HPDE6-E6E7 (cell line): ENCODE data around the gene KREMEN1.

Source experiments
- DNase-seq: peaks from one replicate; pipeline ENCODE4 v3.0.0; 2011; ENCODE audit warnings: missing footprints; ENCODE audit errors: extremely low spot score

The KREMEN1 gene

GRCh38 chr22:29207243-29207550 is 134.4 kb downstream of the KREMEN1 start:
- no peak for DNase-seq

- no peak for DNase-seq
Observed at GRCh38 chr22:29207562-29208501, 135.0 kb downstream of the KREMEN1 start.

- no peak for DNase-seq
Observed at GRCh38 chr22:29208502-29208862, 135.6 kb downstream of the KREMEN1 start.

GRCh38 chr22:29208879-29209623 is 136.2 kb downstream of the KREMEN1 start:
- no peak for DNase-seq

- no peak for DNase-seq
Observed at GRCh38 chr22:29209624-29209929, 136.7 kb downstream of the KREMEN1 start.

GRCh38 chr22:29211066-29211465 is 138.2 kb downstream of the KREMEN1 start:
- no peak for DNase-seq

- DNase-seq, result no peak
Observed at GRCh38 chr22:29211466-29211865, 138.6 kb downstream of the KREMEN1 start.

GRCh38 chr22:29212743-29213142 is 139.9 kb downstream of the KREMEN1 start:
- DNase-seq, result no peak

- DNase-seq, result no peak
Observed at GRCh38 chr22:29213493-29213892, 140.7 kb downstream of the KREMEN1 start.

- no peak for DNase-seq
Observed at GRCh38 chr22:29214232-29214631, 141.4 kb downstream of the KREMEN1 start.

- DNase-seq, result no peak
Observed at GRCh38 chr22:29215012-29215860, 142.4 kb downstream of the KREMEN1 start.

GRCh38 chr22:29216011-29216872 is 143.4 kb downstream of the KREMEN1 start:
- no peak for DNase-seq

- DNase-seq, result no peak
Observed at GRCh38 chr22:29216873-29217666, 144.2 kb downstream of the KREMEN1 start.
